Peyer's patch (tissue), 4 donors: Measurements from ENCODE around the gene DOK5. TPM values are rescaled to one million over a fixed set of nuclear protein-coding genes. Genes with fewer than 3 reads are reported as not detected.

ENCODE experiments used
- DNase-seq, 3 donors: peaks; one replicate each; pipeline ENCODE4 v3.0.0-alpha.2; 2017 to 2019
- H3K27ac ChIP-seq, 4 donors: fragments of 200-600 bp; sonication (generic); one replicate each; pipeline ENCODE4 v1.5.1; 2016 to 2019
- H3K27me3 ChIP-seq, 2 donors: fragments of 200-600 bp; sonication (generic); one replicate each; pipeline ENCODE4 v1.5.1; 2019
- H3K36me3 ChIP-seq, 3 donors: fragments of 200-600 bp; sonication (generic); one replicate each; pipeline ENCODE4 v1.5.1; 2016 to 2019
- H3K4me1 ChIP-seq, 4 donors: fragments of 200-600 bp; sonication (generic); one replicate each; pipeline ENCODE4 v1.5.1; 2016 to 2019
- H3K4me3 ChIP-seq, 4 donors: fragments of 200-600 bp; sonication (generic); 1 replicate in 3 of 4; 2 replicates in 1 of 4; pipeline ENCODE4 v1.5.1; 2016 to 2019; ENCODE audit warnings: mild to moderate bottlenecking in 1 of 4
- H3K9me3 ChIP-seq, 4 donors: fragments of 200-600 bp; sonication (generic); one replicate each; pipeline ENCODE4 v1.5.1; 2016 to 2019; ENCODE audit warnings: mild to moderate bottlenecking in 1 of 4
- CTCF ChIP-seq, 6 experiments: fragments of 450-650 bp in 4 of 6; fragments of 200-600 bp in 2 of 6; sonication (generic) in 1 of 6; IDR thresholded peaks; one replicate each; pipeline ENCODE4 v1.5.1; 2017 to 2019; ENCODE audit warnings: antibody characterized with exemption in 6 of 6, mild to moderate bottlenecking in 3 of 6, moderate library complexity in 1 of 6
- POLR2A ChIP-seq, 2 donors: fragments of 450-650 bp; IDR thresholded peaks; one replicate each; pipeline ENCODE4 v1.5.1; 2017; ENCODE audit warnings: antibody characterized with exemption in 2 of 2, mild to moderate bottlenecking in 2 of 2, moderate library complexity in 2 of 2
- total RNA-seq, 4 donors: library from RNA; depleted of rRNA; stranded (reverse); fragments of >200 nt; gene quantifications; one replicate each; pipeline ENCODE4 v1.1.0, GENCODE V29; 2016

The DOK5 gene
- total RNA-seq, 4 donors from 2014 or later = 2.1 TPM; not detected in 3

- Histone ChIP-seq H3K4me3 (no peak overlapping the region), H3K27me3 (no peaks in the 10 kb centered on the region), H3K27ac (no peak overlapping the region), H3K4me1 (no peaks in the 10 kb centered on the region), H3K36me3 (no peaks in the 10 kb centered on the region), H3K9me3 (no peaks in the 10 kb centered on the region)
- TF ChIP-seq POLR2A (IDR thresholded peaks at IDR 0.05) (no peak), CTCF (IDR thresholded peaks at IDR 0.05) (no peak)
- no peak for DNase-seq
Measured at GRCh38 chr20:54543369-54543768, 68.0 kb downstream of the DOK5 start.

- Histone ChIP-seq H3K27me3 (no peaks in the 10 kb centered on the region), H3K4me1 (no peaks in the 10 kb centered on the region), H3K36me3 (no peaks in the 10 kb centered on the region), H3K9me3 (no peaks in the 10 kb centered on the region), H3K4me3 (no peak overlapping the region), H3K27ac (no peak overlapping the region)
- DNase-seq = no peak
- no peak for TF ChIP-seq CTCF (IDR thresholded peaks at IDR 0.05)
Measured at GRCh38 chr20:54545676-54546358, 70.4 kb downstream of the DOK5 start.

- Histone ChIP-seq H3K27ac (no peak overlapping the region), H3K9me3 (no peaks in the 10 kb centered on the region), H3K4me1 (no peaks in the 10 kb centered on the region), H3K4me3 (no peak overlapping the region), H3K27me3 (no peaks in the 10 kb centered on the region), H3K36me3 (no peaks in the 10 kb centered on the region)
- TF ChIP-seq POLR2A (IDR thresholded peaks at IDR 0.05) = no peak
- no peak for TF ChIP-seq CTCF (IDR thresholded peaks at IDR 0.05)
- DNase-seq = no peak
Measured at GRCh38 chr20:54548849-54549248, 73.5 kb downstream of the DOK5 start.

GRCh38 chr20:54549658-54550326 is 74.4 kb downstream of the DOK5 start:
- H3K27me3 ChIP-seq = no peaks in the 10 kb centered on the region
- no peaks in the 10 kb centered on the region for H3K4me1 ChIP-seq
- TF ChIP-seq CTCF (IDR thresholded peaks at IDR 0.05) (no peak), POLR2A (IDR thresholded peaks at IDR 0.05) (no peak)
- H3K9me3 ChIP-seq = no peaks in the 10 kb centered on the region
- DNase-seq = no peak
- H3K36me3 ChIP-seq = no peaks in the 10 kb centered on the region
- no peak overlapping the region for H3K4me3 ChIP-seq
- no peak overlapping the region for H3K27ac ChIP-seq

- Histone ChIP-seq H3K4me1 (no peaks in the 10 kb centered on the region), H3K4me3 (no peak overlapping the region), H3K9me3 (no peaks in the 10 kb centered on the region), H3K36me3 (no peaks in the 10 kb centered on the region), H3K27me3 (no peaks in the 10 kb centered on the region), H3K27ac (no peak overlapping the region)
- DNase-seq = no peak
- no peak for TF ChIP-seq CTCF (IDR thresholded peaks at IDR 0.05)
- no peak for TF ChIP-seq POLR2A (IDR thresholded peaks at IDR 0.05)
Measured at GRCh38 chr20:54550776-54551396, 75.5 kb downstream of the DOK5 start.
